Fibroblast of skin of back (primary cell): ENCODE results near the gene ARPC5.
"Not testable (repeated sequence)": the region's sequence is repeated elsewhere in the genome, so short reads cannot be mapped to it uniquely, and the experiment has no call there.

Source experiments
- DNase-seq: peaks from one replicate; pipeline ENCODE4 v3.0.0-alpha.2; 2013

The ARPC5 gene

GRCh38 chr1:183645531-183645930 lies 9.9 kb upstream of the ARPC5 start:
- no peak for DNase-seq

- no peak for DNase-seq
Measured at GRCh38 chr1:183642166-183642565, 6.6 kb upstream of the ARPC5 start.

GRCh38 chr1:183640193-183640592 lies 4.6 kb upstream of the ARPC5 start:
- DNase-seq, result no peak

- DNase-seq, result no peak
Measured at GRCh38 chr1:183638649-183639387, 3.2 kb upstream of the ARPC5 start.

GRCh38 chr1:183636783-183637182 lies 1.2 kb upstream of the ARPC5 start:
- no peak for DNase-seq

GRCh38 chr1:183636334-183636682 lies 725 bp upstream of the ARPC5 start:
- no peak for DNase-seq

- peak; percentile 42 for DNase-seq
Measured at GRCh38 chr1:183635099-183635605, 431 bp downstream of the ARPC5 start.

GRCh38 chr1:183634429-183635065 lies 1.0 kb downstream of the ARPC5 start:
- no peak for DNase-seq

- DNase-seq, result peak; percentile 95
Measured at GRCh38 chr1:183633676-183634343, 1.8 kb downstream of the ARPC5 start.

GRCh38 chr1:183632964-183633363 lies 2.6 kb downstream of the ARPC5 start:
- DNase-seq, result no peak

GRCh38 chr1:183632114-183632513 lies 3.5 kb downstream of the ARPC5 start:
- peak; percentile 47 for DNase-seq

- no peak for DNase-seq
Measured at GRCh38 chr1:183630748-183631147, 4.8 kb downstream of the ARPC5 start.

GRCh38 chr1:183628537-183628936 lies 7.0 kb downstream of the ARPC5 start:
- no peak for DNase-seq

GRCh38 chr1:183626236-183626635 lies 9.3 kb downstream of the ARPC5 start:
- not testable (repeated sequence) for DNase-seq

- peak; percentile 69 for DNase-seq
Measured at GRCh38 chr1:183622884-183623785, 12.4 kb downstream of the ARPC5 start.

GRCh38 chr1:183622013-183622412 lies 13.6 kb downstream of the ARPC5 start:
- DNase-seq, result no peak

GRCh38 chr1:183620311-183620710 lies 15.3 kb downstream of the ARPC5 start:
- DNase-seq, result no peak

GRCh38 chr1:183619781-183620180 lies 15.8 kb downstream of the ARPC5 start:
- no peak for DNase-seq

GRCh38 chr1:183618202-183618601 lies 17.4 kb downstream of the ARPC5 start:
- not testable (repeated sequence) for DNase-seq

- DNase-seq, result not testable (repeated sequence)
Measured at GRCh38 chr1:183612975-183613374, 22.6 kb downstream of the ARPC5 start.

GRCh38 chr1:183612407-183612806 lies 23.2 kb downstream of the ARPC5 start:
- no peak for DNase-seq

GRCh38 chr1:183611021-183611420 lies 24.6 kb downstream of the ARPC5 start:
- DNase-seq, result no peak
